Erythroblast (primary cell): ENCODE data around the gene DNAH14.

Experiments
- GATA1 ChIP-seq: IDR thresholded peaks from 2 replicates; pipeline ENCODE4 v1.6.1; 2011; ENCODE audit warnings: low read depth, mild to moderate bottlenecking, control low read depth, low read length, moderate library complexity
- POLR2A ChIP-seq: IDR thresholded peaks from 2 replicates; pipeline ENCODE4 v1.6.1; 2011; ENCODE audit warnings: mild to moderate bottlenecking, low read length

DNA sequence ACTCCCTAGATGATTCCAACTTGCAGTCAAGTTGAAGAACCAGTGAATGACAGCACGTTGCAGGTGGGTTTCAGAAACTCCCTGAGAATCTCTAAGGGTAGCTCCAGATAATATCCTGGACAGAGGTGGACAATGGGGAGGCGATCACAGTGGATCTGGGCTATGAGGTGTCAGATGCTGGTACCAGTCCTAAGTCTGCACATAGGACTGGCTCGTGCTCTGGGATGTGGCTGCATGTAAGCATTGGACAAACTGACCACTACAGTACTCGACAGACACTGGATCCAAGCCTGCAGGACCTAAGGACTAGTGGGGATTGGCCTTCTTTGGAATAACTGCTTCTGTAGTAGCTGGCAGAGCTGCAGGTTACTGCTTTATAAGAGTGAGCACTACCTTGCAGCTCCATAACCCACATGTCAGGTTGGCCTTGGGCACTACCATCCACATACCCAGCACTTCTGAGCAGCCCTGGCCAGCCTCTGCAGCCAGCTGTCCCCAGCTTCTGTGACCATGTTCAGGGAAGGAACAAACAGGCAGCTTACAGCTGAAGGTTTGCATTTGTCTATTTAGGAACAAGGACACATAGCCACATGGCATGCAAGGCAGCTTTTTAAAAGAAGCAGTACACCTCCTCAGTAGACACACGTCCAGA, 33.2 kb upstream of the DNAH14 start:
- TF ChIP-seq POLR2A (no peak), GATA1 (no peak)
